Spleen (tissue), 11 donors: Measurements from ENCODE around the gene PCP2. TPM values are rescaled to one million over a fixed set of nuclear protein-coding genes. Genes with fewer than 3 reads are reported as not detected.
A peak's percentile ranks its signal among the peaks of the same experiment; 100 is the strongest.

Experiments
- DNase-seq: peaks from one replicate; pipeline ENCODE4 v3.0.0-alpha.2; 2020
- H3K27ac ChIP-seq, 8 donors: fragments of 200-600 bp; sonication (generic) in 7 of 8; 1 replicate in 4 of 8; 2 replicates in 4 of 8; pipeline versions ENCODE4 v1.5.0 to v1.8.0; 2016 to 2021; ENCODE audit warnings: inconsistent platforms in 4 of 8, mild to moderate bottlenecking in 4 of 8, moderate library complexity in 1 of 8
- H3K27me3 ChIP-seq, 7 donors: fragments of 200-600 bp; sonication (generic) in 6 of 7; replicated peaks in 1 of 7; 1 replicate in 4 of 7; 2 replicates in 3 of 7; pipeline versions ENCODE4 v1.5.0 to v1.8.0; 2016 to 2021; ENCODE audit warnings: inconsistent platforms in 3 of 7, mild to moderate bottlenecking in 1 of 7
- H3K36me3 ChIP-seq, 6 donors: fragments of 200-600 bp; sonication (generic) in 5 of 6; 1 replicate in 4 of 6; 2 replicates in 2 of 6; pipeline versions ENCODE4 v1.5.0 to v1.8.0; 2016 to 2021; ENCODE audit warnings: inconsistent platforms in 2 of 6
- H3K4me1 ChIP-seq, 6 donors: fragments of 200-600 bp; sonication (generic) in 5 of 6; 1 replicate in 3 of 6; 2 replicates in 3 of 6; pipeline versions ENCODE4 v1.5.0 to v1.8.0; 2016 to 2021; ENCODE audit warnings: inconsistent platforms in 3 of 6
- H3K4me3 ChIP-seq, 8 donors: fragments of 200-600 bp; sonication (generic) in 7 of 8; 1 replicate in 4 of 8; 2 replicates in 4 of 8; pipeline versions ENCODE4 v1.5.0 to v1.8.0; 2016 to 2021; ENCODE audit warnings: inconsistent platforms in 4 of 8, mild to moderate bottlenecking in 4 of 8, moderate library complexity in 2 of 8
- H3K9me3 ChIP-seq, 8 donors: fragments of 200-600 bp; sonication (generic) in 7 of 8; 1 replicate in 4 of 8; 2 replicates in 4 of 8; pipeline versions ENCODE4 v1.5.0 to v1.8.0; 2016 to 2021; ENCODE audit warnings: inconsistent platforms in 4 of 8
- POLR2A ChIP-seq, 3 donors: fragments of 450-650 bp; IDR thresholded peaks; one replicate each; pipeline ENCODE4 v1.5.1; 2017; ENCODE audit warnings: antibody characterized with exemption in 3 of 3, mild to moderate bottlenecking in 1 of 3
- POLR2AphosphoS5 ChIP-seq, 3 donors: sonication (generic); formaldehyde crosslinking; IDR thresholded peaks; one replicate each; pipeline ENCODE4 v1.5.1; 2017; ENCODE audit warnings: antibody characterized with exemption in 3 of 3
- WGBS, 5 donors: extraction: QIAGEN DNeasy Blood & Tissue Kit in 3 of 5; methylation state at CpG; one replicate each; pipeline versions ENCODE4 v1.1.5 to v1.1.7; 2013 to 2018; 5-methylcytosine and 5-hydroxymethylcytosine counted together
- intact Hi-C: fragments of 100-400 bp; cut with DNase I; formaldehyde crosslinking; loops from one replicate; pipeline ENCODE4 v1.15.0; 2023; ENCODE audit warnings: low total_unique reads
- polyA plus RNA-seq, 3 donors: library from polyadenylated mRNA; stranded (reverse); fragments of 200-250 nt; gene quantifications; one replicate each; pipeline ENCODE4 v1.2.1, GENCODE V29; 2013
- total RNA-seq, 7 donors: library from RNA; depleted of rRNA in 3 of 7; stranded (reverse); fragments of >200 nt in 3 of 7; fragmentation: NEBNext Ultra II Directional in 4 of 7; extraction: Animal tissue kit (Norgen Biotek cat#: 25700) in 4 of 7; gene quantifications; one replicate each; pipeline versions ENCODE4 v1.1.0 to v1.2.1, GENCODE V29; 2016 to 2021
- TF ChIP-seq, protein P1 (sequence below), 11 experiments: fragments of 200-600 bp in 7 of 11; fragments of 450-650 bp in 4 of 11; sonication (generic) in 4 of 11; IDR thresholded peaks in 8 of 11; conservative IDR thresholded peaks in 3 of 11; 1 replicate in 7 of 11; 2 replicates in 4 of 11; pipeline versions ENCODE4 v1.4.0 to v1.8.0; 2016 to 2021; ENCODE audit warnings: antibody characterized with exemption in 11 of 11, inconsistent platforms in 4 of 11, mild to moderate bottlenecking in 1 of 11
- donor health status: healthy with polysubstance abuse.
- donor health status: DM: no; HTN: no; CAD: no; lungs with moderate emphysema.
- donor health status: DM: no; HTN: no; CAD: no.
- donor health status: Bipolar disorder and iron deficiency.
- donor health status: healthy.
- donor health status: DM: no; HTN: no; CAD: no.
- donor health status: DM: yes; HTN: yes; CAD: no.

PCP2 gene
- total and polyA plus RNA-seq, 10 donors: 1.5 to 5.9 (median 2.5) TPM; not detected in 1

GRCh38 chr19:7670150-7670783 lies 36.7 kb upstream of the PCP2 start:
- no peaks in the 10 kb centered on the region for H3K36me3 ChIP-seq
- peak; percentile 86 for DNase-seq
- H3K27ac ChIP-seq: peak overlapping the region in 4 of 8 donors; percentile 58 to 78 (median 72)
- peaks cover 0 to 57% (median 17%) of the 10 kb centered on the region in 7 donors for H3K27me3 ChIP-seq
- intact Hi-C loops: no loop called here
- H3K4me3 ChIP-seq: peak overlapping the region in 5 of 8 donors; percentile 5 to 55 (median 8)
- H3K4me1 ChIP-seq: peaks cover 0 to 37% (median 5%) of the 10 kb centered on the region in 6 donors
- peaks cover 0 to 5% (median 0%) of the 10 kb centered on the region in 8 donors for H3K9me3 ChIP-seq
- TF ChIP-seq, protein P1, sequence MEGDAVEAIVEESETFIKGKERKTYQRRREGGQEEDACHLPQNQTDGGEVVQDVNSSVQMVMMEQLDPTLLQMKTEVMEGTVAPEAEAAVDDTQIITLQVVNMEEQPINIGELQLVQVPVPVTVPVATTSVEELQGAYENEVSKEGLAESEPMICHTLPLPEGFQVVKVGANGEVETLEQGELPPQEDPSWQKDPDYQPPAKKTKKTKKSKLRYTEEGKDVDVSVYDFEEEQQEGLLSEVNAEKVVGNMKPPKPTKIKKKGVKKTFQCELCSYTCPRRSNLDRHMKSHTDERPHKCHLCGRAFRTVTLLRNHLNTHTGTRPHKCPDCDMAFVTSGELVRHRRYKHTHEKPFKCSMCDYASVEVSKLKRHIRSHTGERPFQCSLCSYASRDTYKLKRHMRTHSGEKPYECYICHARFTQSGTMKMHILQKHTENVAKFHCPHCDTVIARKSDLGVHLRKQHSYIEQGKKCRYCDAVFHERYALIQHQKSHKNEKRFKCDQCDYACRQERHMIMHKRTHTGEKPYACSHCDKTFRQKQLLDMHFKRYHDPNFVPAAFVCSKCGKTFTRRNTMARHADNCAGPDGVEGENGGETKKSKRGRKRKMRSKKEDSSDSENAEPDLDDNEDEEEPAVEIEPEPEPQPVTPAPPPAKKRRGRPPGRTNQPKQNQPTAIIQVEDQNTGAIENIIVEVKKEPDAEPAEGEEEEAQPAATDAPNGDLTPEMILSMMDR (IDR thresholded peaks at IDR 0.05 in 8 of 11, conservative IDR thresholded peaks at IDR 0.05 in 3 of 11): no peak
- peak in 1 of 3 donors; percentile 71 for TF ChIP-seq POLR2AphosphoS5 (IDR thresholded peaks at IDR 0.05)
- WGBS, 5 donors: 3 to 6% (median 4%) methylated on average over 27 to 43 of the region's 43 CpGs

DNA sequence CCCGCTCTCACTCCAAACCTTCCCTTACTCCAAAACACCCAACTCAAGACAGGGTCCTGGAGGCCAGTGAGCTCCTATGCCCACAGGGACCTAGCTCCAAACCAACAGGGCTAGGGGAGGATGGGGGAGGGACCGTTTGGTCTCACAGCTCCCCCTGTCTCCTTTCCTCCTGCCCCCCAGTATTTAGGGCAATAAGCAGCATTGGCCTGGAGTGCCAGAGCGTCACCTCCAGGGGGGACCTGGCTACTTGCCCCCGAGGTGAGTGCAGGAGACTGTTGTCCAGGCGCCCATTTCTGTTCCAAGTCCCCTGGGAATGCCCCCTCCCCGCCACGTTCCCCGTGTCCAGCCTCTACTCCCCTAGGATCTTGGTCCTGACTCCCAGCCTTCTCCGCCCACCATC lies 36.1 kb upstream of the PCP2 start:
- DNase-seq: no peak
- peaks cover 0 to 5% (median 0%) of the 10 kb centered on the region in 8 donors for H3K9me3 ChIP-seq
- H3K27me3 ChIP-seq: peaks cover 0 to 62% (median 17%) of the 10 kb centered on the region in 7 donors
- TF ChIP-seq, protein P1 (IDR thresholded peaks at IDR 0.05 in 8 of 11, conservative IDR thresholded peaks at IDR 0.05 in 3 of 11): no peak
- no peak for TF ChIP-seq POLR2AphosphoS5 (IDR thresholded peaks at IDR 0.05)
- TF ChIP-seq POLR2A (IDR thresholded peaks at IDR 0.05): no peak
- H3K4me1 ChIP-seq: peaks cover 0 to 32% (median 5%) of the 10 kb centered on the region in 6 donors
- peak overlapping the region in 4 of 8 donors; percentile 47 to 78 (median 72) for H3K27ac ChIP-seq
- no peaks in the 10 kb centered on the region for H3K36me3 ChIP-seq
- intact Hi-C loops: no loop called here
- peak overlapping the region in 3 of 8 donors; percentile 8 to 55 (median 16) for H3K4me3 ChIP-seq
- 35 to 45% (median 45%) methylated on average over 8 to 9 of the region's 9 CpGs for WGBS, 5 donors

- H3K4me1 ChIP-seq: peaks cover 0 to 26% (median 2%) of the 10 kb centered on the region in 6 donors
- TF ChIP-seq, protein P1 (IDR thresholded peaks at IDR 0.05 in 8 of 11, conservative IDR thresholded peaks at IDR 0.05 in 3 of 11): no peak
- TF ChIP-seq POLR2AphosphoS5 (IDR thresholded peaks at IDR 0.05) (no peak), POLR2A (IDR thresholded peaks at IDR 0.05) (no peak)
- WGBS, 5 donors: 34 to 71% (median 55%) methylated on average over 9 of the region's 9 CpGs
- intact Hi-C loops: no loop called here
- peak within 1 kb of the TSS in 6 of 8 donors; percentile 22 to 78 (median 59) for H3K27ac ChIP-seq
- peaks cover 0 to 62% (median 17%) of the 10 kb centered on the region in 7 donors for H3K27me3 ChIP-seq
- H3K4me3 ChIP-seq: peak within 1 kb of the TSS in 3 of 8 donors; percentile 8 to 55 (median 16)
- no peaks in the 10 kb centered on the region for H3K36me3 ChIP-seq
- H3K9me3 ChIP-seq: peaks cover 0 to 3% (median 0%) of the 10 kb centered on the region in 8 donors
- DNase-seq: no peak
Measured at GRCh38 chr19:7668842-7669241, 35.3 kb upstream of the PCP2 start, which contains the start of gene RETN. TSS of gene RETN (plus strand) at chr19:7669049. CDS start at chr19:7669327, 278 bp downstream.

GRCh38 chr19:7665076-7665475 lies 31.6 kb upstream of the PCP2 start:
- TF ChIP-seq, protein P1 (IDR thresholded peaks at IDR 0.05 in 8 of 11, conservative IDR thresholded peaks at IDR 0.05 in 3 of 11): no peak
- no peak for TF ChIP-seq POLR2AphosphoS5 (IDR thresholded peaks at IDR 0.05)
- TF ChIP-seq POLR2A (IDR thresholded peaks at IDR 0.05): no peak
- no peaks in the 10 kb centered on the region for H3K9me3 ChIP-seq
- H3K4me1 ChIP-seq: peaks cover 0 to 18% (median 0%) of the 10 kb centered on the region in 6 donors
- H3K27ac ChIP-seq: no peak overlapping the region
- 67 to 83% (median 76%) methylated on average over 4 of the region's 4 CpGs for WGBS, 5 donors
- H3K36me3 ChIP-seq: no peaks in the 10 kb centered on the region
- intact Hi-C loops: no loop called here
- no peak for DNase-seq
- H3K4me3 ChIP-seq: no peak overlapping the region
- H3K27me3 ChIP-seq: peaks cover 0 to 37% (median 7%) of the 10 kb centered on the region in 7 donors
